GM23338 (cell line): ENCODE results near the gene CDKN3. TPM values are rescaled to one million over a fixed set of nuclear protein-coding genes. Genes with fewer than 3 reads are reported as not detected.

ENCODE experiments used
- ATAC-seq: fragments of 200-7000 bp; cut with Tn5 transposase; 3 replicates; pipeline ENCODE4 v1.9.1; 2020
- DNase-seq: peaks from one replicate; pipeline ENCODE4 v3.0.0-alpha.2; 2015; ENCODE audit warnings: low spot score
- H2AFZ ChIP-seq: fragments of 200-600 bp; sonication (generic); 2 replicates; pipeline ENCODE4 v1.8.0; 2016; ENCODE audit warnings: antibody characterized with exemption, mild to moderate bottlenecking, moderate library complexity
- H3F3A ChIP-seq: fragments of 200-600 bp; sonication (generic); replicated peaks from 2 replicates; pipeline ENCODE4 v1.8.0; 2017; ENCODE audit warnings: antibody characterized with exemption, mixed run types, low read depth
- H3K27ac ChIP-seq: fragments of 200-600 bp; sonication (generic); 2 replicates; pipeline ENCODE4 v1.6.1; 2016; ENCODE audit warnings: low read depth
- H3K27me3 ChIP-seq: fragments of 200-600 bp; sonication (generic); 2 replicates; pipeline ENCODE4 v1.8.0; 2016; ENCODE audit warnings: mild to moderate bottlenecking, mixed run types, moderate library complexity; ENCODE audit not compliant: insufficient read depth
- H3K36me3 ChIP-seq: fragments of 200-600 bp; sonication (generic); 2 replicates; pipeline ENCODE4 v1.8.0; 2016; ENCODE audit warnings: mild to moderate bottlenecking; ENCODE audit not compliant: insufficient read depth
- H3K4me1 ChIP-seq: fragments of 200-600 bp; sonication (generic); 2 replicates; pipeline ENCODE4 v1.8.0; 2016; ENCODE audit warnings: mild to moderate bottlenecking, moderate library complexity; ENCODE audit not compliant: insufficient read depth
- H3K4me2 ChIP-seq: fragments of 200-600 bp; sonication (generic); 2 replicates; pipeline ENCODE4 v1.7.1; 2017; ENCODE audit warnings: mixed run types
- H3K4me3 ChIP-seq: fragments of 200-600 bp; sonication (generic); 2 replicates; pipeline ENCODE4 v1.6.1; 2016; ENCODE audit warnings: mixed run types
- H3K79me2 ChIP-seq: fragments of 200-600 bp; sonication (generic); replicated peaks from 2 replicates; pipeline ENCODE4 v1.8.0; 2017; ENCODE audit warnings: mild to moderate bottlenecking; ENCODE audit not compliant: insufficient read depth
- H3K9me2 ChIP-seq: fragments of 200-600 bp; sonication (generic); 2 replicates; pipeline ENCODE4 v1.8.0; 2017; ENCODE audit not compliant: insufficient read depth
- H4K20me1 ChIP-seq: fragments of 200-600 bp; sonication (generic); replicated peaks from 2 replicates; pipeline ENCODE4 v1.8.0; 2017; ENCODE audit warnings: mild to moderate bottlenecking; ENCODE audit not compliant: insufficient read depth
- H3K27ac Mint-ChIP-seq: 2 replicates; pipeline ENCODE4 v1.8.0; 2020; ENCODE audit warnings: inconsistent platforms, mild to moderate bottlenecking, moderate library complexity, mixed read lengths
- H3K27me3 Mint-ChIP-seq: 3 replicates; pipeline ENCODE4 v1.8.0; 2022; ENCODE audit warnings: low read depth, mild to moderate bottlenecking, moderate library complexity, mixed read lengths, inconsistent platforms; ENCODE audit not compliant: insufficient read depth, poor library complexity
- H3K36me3 Mint-ChIP-seq: 3 replicates; pipeline ENCODE4 v1.8.0; 2021; ENCODE audit warnings: low read depth, mild to moderate bottlenecking, inconsistent platforms, moderate library complexity, mixed read lengths
- H3K4me1 Mint-ChIP-seq: 3 replicates; pipeline ENCODE4 v1.8.0; 2020; ENCODE audit warnings: mild to moderate bottlenecking, inconsistent platforms, mixed read lengths
- H3K4me3 Mint-ChIP-seq: 3 replicates; pipeline ENCODE4 v1.8.0; 2021; ENCODE audit warnings: moderate library complexity, mild to moderate bottlenecking, inconsistent platforms, mixed read lengths
- H3K9me3 Mint-ChIP-seq: 3 replicates; pipeline ENCODE4 v1.8.0; 2020; ENCODE audit warnings: moderate library complexity, mild to moderate bottlenecking, inconsistent platforms, mixed read lengths
- CREB1 ChIP-seq: fragments of 250-450 bp; sonication (Bioruptor Pico); IDR thresholded peaks from 2 replicates; pipeline ENCODE4 v1.5.0; 2020; ENCODE audit warnings: low read depth, mild to moderate bottlenecking, moderate library complexity
- CTCF ChIP-seq, 2 experiments: fragments of 200-600 bp in 1 of 2; sonication (generic) in 1 of 2; conservative IDR thresholded peaks; 2 replicates each; pipeline versions ENCODE4 v1.5.1 to v1.6.1; 2016 to 2017; ENCODE audit warnings: antibody characterized with exemption in 2 of 2, low read depth in 2 of 2, mild to moderate bottlenecking in 2 of 2, moderate library complexity in 1 of 2
- ETS1 ChIP-seq: IDR thresholded peaks from 2 replicates; pipeline ENCODE4 v1.6.1; 2016; ENCODE audit warnings: antibody characterized with exemption
- EZH2 ChIP-seq: fragments of 200-600 bp; sonication (generic); IDR thresholded peaks from one replicate; pipeline ENCODE4 v1.8.0; 2017; ENCODE audit warnings: antibody characterized with exemption, mild to moderate bottlenecking, low read depth; ENCODE audit not compliant: unreplicated experiment
- EZH2phosphoT487 ChIP-seq: fragments of 200-600 bp; sonication (generic); IDR thresholded peaks from one replicate; pipeline ENCODE4 v1.8.1; 2018; ENCODE audit warnings: antibody characterized with exemption; ENCODE audit not compliant: unreplicated experiment
- JUNB ChIP-seq: IDR thresholded peaks from one replicate; pipeline ENCODE4 v1.6.1; 2016; ENCODE audit warnings: antibody characterized with exemption; ENCODE audit not compliant: unreplicated experiment
- NANOG ChIP-seq: IDR thresholded peaks from 2 replicates; pipeline ENCODE4 v1.6.1; 2016; ENCODE audit warnings: antibody characterized with exemption, borderline replicate concordance
- POLR2AphosphoS5 ChIP-seq: IDR thresholded peaks from 2 replicates; pipeline ENCODE4 v1.6.1; 2016; ENCODE audit warnings: antibody characterized with exemption, low read depth
- REST ChIP-seq: IDR thresholded peaks from one replicate; pipeline ENCODE4 v1.6.1; 2018; ENCODE audit warnings: antibody characterized with exemption; ENCODE audit not compliant: unreplicated experiment
- STAT1 ChIP-seq: IDR thresholded peaks from one replicate; pipeline ENCODE4 v1.6.1; 2016; ENCODE audit warnings: antibody characterized with exemption; ENCODE audit not compliant: unreplicated experiment
- ZNF114 ChIP-seq: fragments of 250-450 bp; sonication (Bioruptor Pico); IDR thresholded peaks from 2 replicates; pipeline ENCODE4 v1.5.0; 2020; ENCODE audit warnings: mild to moderate bottlenecking, moderate library complexity
- ZNF331 ChIP-seq: fragments of 250-450 bp; sonication (Bioruptor Pico); IDR thresholded peaks from 2 replicates; pipeline ENCODE4 v1.5.0; 2020; ENCODE audit warnings: low read depth, mild to moderate bottlenecking, moderate library complexity
- ZNF462 ChIP-seq: fragments of 250-450 bp; sonication (Bioruptor Pico); IDR thresholded peaks from 2 replicates; pipeline ENCODE4 v1.5.0; 2020; ENCODE audit warnings: mild to moderate bottlenecking, moderate library complexity
- polyA plus RNA-seq: library from polyadenylated mRNA; unstranded; fragments of >200 nt; fragmentation: Nextera tagmentation; extraction: Ambion mirVana; gene quantifications from 2 replicates; pipeline ENCODE4 v1.2.1, GENCODE V29; 2016
- total RNA-seq: library from RNA; depleted of rRNA; stranded (reverse); fragments of >200 nt; shearing (Covaris generic); gene quantifications from 2 replicates; pipeline ENCODE4 v1.2.3, GENCODE V29; 2014

Gene CDKN3
- total and polyA plus RNA-seq, 2 experiments from 2014 or later, result 36.3 to 97.4 TPM

GRCh38 chr14:54369343-54369742, 27.5 kb upstream of the CDKN3 start:
- TF ChIP-seq ETS1 (no peak), EZH2phosphoT487 (no peak), ZNF462 (CRISPR knock-in tag) (no peak), EZH2 (no peak), CTCF (conservative IDR thresholded peaks at IDR 0.05; ENCODE audit: low read depth in 2 of 2) (no peak), ZNF331 (CRISPR knock-in tag) (no peak), CREB1 (no peak), STAT1 (no peak), POLR2AphosphoS5 (no peak), NANOG (no peak), REST (no peak), JUNB (no peak), ZNF114 (CRISPR knock-in tag) (no peak)
- Histone ChIP-seq H3K4me2 (no peak overlapping the region), H4K20me1 (no peaks in the 10 kb centered on the region), H2AFZ (no peak overlapping the region), H3F3A (no peaks in the 10 kb centered on the region), H3K27ac (no peak overlapping the region), H3K9me2 (no peaks in the 10 kb centered on the region; the same call in 1 of the 2 replicates), H3K79me2 (no peaks in the 10 kb centered on the region), H3K27me3 (no peaks in the 10 kb centered on the region), H3K36me3 (no peaks in the 10 kb centered on the region), H3K4me3 (no peak overlapping the region), H3K4me1 (peaks cover 35% of the 10 kb centered on the region)
- Mint-ChIP-seq H3K4me1 (peaks cover 46% of the 10 kb centered on the region), H3K36me3 (no peaks in the 10 kb centered on the region), H3K4me3 (no peak overlapping the region), H3K27ac (no peak overlapping the region), H3K27me3 (peaks cover 2% of the 10 kb centered on the region), H3K9me3 (no peaks in the 10 kb centered on the region)
- DNase-seq, result no peak
- no peak for ATAC-seq
